Duodenal mucosa (tissue), 2 donors: ENCODE measurements around the gene MYH10.
A peak's percentile ranks its signal among the peaks of the same experiment; 100 is the strongest.

Experiments
- H3K27ac ChIP-seq: one replicate; pipeline ENCODE4 v1.7.0; 2013; ENCODE audit warnings: low read depth, low read length
- H3K27me3 ChIP-seq, 2 donors: one replicate each; pipeline ENCODE4 v1.7.0; 2013; ENCODE audit warnings: low read length in 2 of 2, control low read depth in 1 of 2; ENCODE audit not compliant: insufficient read depth in 2 of 2, control insufficient read depth in 1 of 2
- H3K36me3 ChIP-seq, 2 donors: one replicate each; pipeline ENCODE4 v1.7.0; 2013; ENCODE audit warnings: low read length in 2 of 2, control low read depth in 1 of 2; ENCODE audit not compliant: insufficient read depth in 2 of 2, control insufficient read depth in 1 of 2
- H3K4me1 ChIP-seq, 2 donors: one replicate each; pipeline ENCODE4 v1.7.0; 2013; ENCODE audit warnings: low read length in 2 of 2, control low read depth in 1 of 2; ENCODE audit not compliant: insufficient read depth in 2 of 2, control insufficient read depth in 1 of 2
- H3K4me3 ChIP-seq, 2 donors: one replicate each; pipeline ENCODE4 v1.7.0; 2013; ENCODE audit warnings: low read length in 2 of 2, low read depth in 1 of 2
- H3K9ac ChIP-seq, 2 donors: one replicate each; pipeline ENCODE4 v1.7.0; 2013; ENCODE audit warnings: low read length in 2 of 2, low read depth in 1 of 2
- H3K9me3 ChIP-seq, 2 donors: one replicate each; pipeline ENCODE4 v1.7.0; 2013; ENCODE audit warnings: low read length in 2 of 2, control low read depth in 1 of 2; ENCODE audit not compliant: control insufficient read depth in 1 of 2

The MYH10 gene

GRCh38 chr17:8629371-8630226 is 926 bp downstream of the MYH10 start:
- peak overlapping the region; percentile 20 for H3K27ac ChIP-seq
- no peaks in the 10 kb centered on the region for H3K9me3 ChIP-seq
- peak overlapping the region in 1 of 2 donors; percentile 54 for H3K9ac ChIP-seq
- peaks cover 27 to 41% of the 10 kb centered on the region in 2 donors for H3K27me3 ChIP-seq
- peak overlapping the region; percentile 67 to 74 for H3K4me3 ChIP-seq
- peaks cover 0 to 9% of the 10 kb centered on the region in 2 donors for H3K4me1 ChIP-seq
- H3K36me3 ChIP-seq: no peaks in the 10 kb centered on the region

GRCh38 chr17:8628609-8629169 is 1.8 kb downstream of the MYH10 start:
- Histone ChIP-seq H3K36me3 (no peaks in the 10 kb centered on the region), H3K27me3 (peaks cover 33 to 44% of the 10 kb centered on the region in 2 donors), H3K4me1 (peaks cover 0 to 9% of the 10 kb centered on the region in 2 donors), H3K9ac (no peak overlapping the region), H3K27ac (no peak overlapping the region), H3K4me3 (no peak overlapping the region), H3K9me3 (no peaks in the 10 kb centered on the region)

GRCh38 chr17:8628172-8628571 is 2.4 kb downstream of the MYH10 start:
- H3K9ac ChIP-seq: no peak overlapping the region
- no peaks in the 10 kb centered on the region for H3K36me3 ChIP-seq
- no peak overlapping the region for H3K27ac ChIP-seq
- H3K27me3 ChIP-seq: peaks cover 32 to 46% of the 10 kb centered on the region in 2 donors
- peaks cover 0 to 9% of the 10 kb centered on the region in 2 donors for H3K4me1 ChIP-seq
- H3K4me3 ChIP-seq: no peak overlapping the region
- H3K9me3 ChIP-seq: no peaks in the 10 kb centered on the region

- H3K36me3 ChIP-seq: no peaks in the 10 kb centered on the region
- no peaks in the 10 kb centered on the region for H3K4me1 ChIP-seq
- no peak overlapping the region for H3K4me3 ChIP-seq
- H3K9me3 ChIP-seq: no peaks in the 10 kb centered on the region
- no peak overlapping the region for H3K9ac ChIP-seq
- H3K27me3 ChIP-seq: peaks cover 19 to 28% of the 10 kb centered on the region in 2 donors
- H3K27ac ChIP-seq: no peak overlapping the region
These were observed 6.9 kb downstream of the MYH10 start for GRCh38 chr17:8623591-8623990.

GRCh38 chr17:8622191-8622590 is 8.3 kb downstream of the MYH10 start:
- Histone ChIP-seq H3K9ac (no peak overlapping the region), H3K4me1 (no peaks in the 10 kb centered on the region), H3K27ac (no peak overlapping the region), H3K4me3 (no peak overlapping the region), H3K36me3 (no peaks in the 10 kb centered on the region), H3K27me3 (peaks cover 6 to 15% of the 10 kb centered on the region in 2 donors), H3K9me3 (no peaks in the 10 kb centered on the region)

- H3K4me3 ChIP-seq: no peak overlapping the region
- no peaks in the 10 kb centered on the region for H3K9me3 ChIP-seq
- H3K9ac ChIP-seq: no peak overlapping the region
- peaks cover 6 to 12% of the 10 kb centered on the region in 2 donors for H3K27me3 ChIP-seq
- no peaks in the 10 kb centered on the region for H3K36me3 ChIP-seq
- H3K4me1 ChIP-seq: no peaks in the 10 kb centered on the region
- no peak overlapping the region for H3K27ac ChIP-seq
These were observed 8.9 kb downstream of the MYH10 start for GRCh38 chr17:8621585-8621984.

- Histone ChIP-seq H3K9ac (no peak overlapping the region), H3K9me3 (no peaks in the 10 kb centered on the region), H3K36me3 (no peaks in the 10 kb centered on the region), H3K4me3 (no peak overlapping the region), H3K27me3 (peaks cover 4 to 12% of the 10 kb centered on the region in 2 donors), H3K27ac (no peak overlapping the region), H3K4me1 (no peaks in the 10 kb centered on the region)
These were observed 11.2 kb downstream of the MYH10 start for GRCh38 chr17:8619294-8619693.

GRCh38 chr17:8618825-8619224 is 11.7 kb downstream of the MYH10 start:
- H3K9me3 ChIP-seq: no peaks in the 10 kb centered on the region
- no peaks in the 10 kb centered on the region for H3K36me3 ChIP-seq
- peaks cover 2 to 11% of the 10 kb centered on the region in 2 donors for H3K27me3 ChIP-seq
- H3K4me1 ChIP-seq: no peaks in the 10 kb centered on the region
- H3K27ac ChIP-seq: no peak overlapping the region
- H3K9ac ChIP-seq: no peak overlapping the region
- no peak overlapping the region for H3K4me3 ChIP-seq

- Histone ChIP-seq H3K4me3 (no peak overlapping the region), H3K27ac (no peak overlapping the region), H3K9me3 (no peaks in the 10 kb centered on the region), H3K27me3 (no peaks in the 10 kb centered on the region), H3K4me1 (no peaks in the 10 kb centered on the region), H3K9ac (no peak overlapping the region), H3K36me3 (no peaks in the 10 kb centered on the region)
These were observed 15.5 kb downstream of the MYH10 start for GRCh38 chr17:8614988-8615387.

- Histone ChIP-seq H3K9ac (no peak overlapping the region), H3K27ac (no peak overlapping the region)
These were observed 18.8 kb downstream of the MYH10 start for GRCh38 chr17:8611619-8612298.

More at GRCh38 chr17:8611619-8612298, 18.8 kb downstream of the MYH10 start:
- Histone ChIP-seq H3K4me1 (no peaks in the 10 kb centered on the region), H3K36me3 (no peaks in the 10 kb centered on the region), H3K4me3 (no peak overlapping the region), H3K9me3 (no peaks in the 10 kb centered on the region), H3K27me3 (peaks cover 0 to under 1% of the 10 kb centered on the region in 2 donors)
